GM18526 (cell line): ENCODE measurements around the gene BEX3.

Experiments used
- POLR2A ChIP-seq: IDR thresholded peaks from 3 replicates; pipeline ENCODE4 v1.6.1; 2011; ENCODE audit not compliant: insufficient read length; ENCODE audit errors: extremely low read depth

Gene BEX3

DNA sequence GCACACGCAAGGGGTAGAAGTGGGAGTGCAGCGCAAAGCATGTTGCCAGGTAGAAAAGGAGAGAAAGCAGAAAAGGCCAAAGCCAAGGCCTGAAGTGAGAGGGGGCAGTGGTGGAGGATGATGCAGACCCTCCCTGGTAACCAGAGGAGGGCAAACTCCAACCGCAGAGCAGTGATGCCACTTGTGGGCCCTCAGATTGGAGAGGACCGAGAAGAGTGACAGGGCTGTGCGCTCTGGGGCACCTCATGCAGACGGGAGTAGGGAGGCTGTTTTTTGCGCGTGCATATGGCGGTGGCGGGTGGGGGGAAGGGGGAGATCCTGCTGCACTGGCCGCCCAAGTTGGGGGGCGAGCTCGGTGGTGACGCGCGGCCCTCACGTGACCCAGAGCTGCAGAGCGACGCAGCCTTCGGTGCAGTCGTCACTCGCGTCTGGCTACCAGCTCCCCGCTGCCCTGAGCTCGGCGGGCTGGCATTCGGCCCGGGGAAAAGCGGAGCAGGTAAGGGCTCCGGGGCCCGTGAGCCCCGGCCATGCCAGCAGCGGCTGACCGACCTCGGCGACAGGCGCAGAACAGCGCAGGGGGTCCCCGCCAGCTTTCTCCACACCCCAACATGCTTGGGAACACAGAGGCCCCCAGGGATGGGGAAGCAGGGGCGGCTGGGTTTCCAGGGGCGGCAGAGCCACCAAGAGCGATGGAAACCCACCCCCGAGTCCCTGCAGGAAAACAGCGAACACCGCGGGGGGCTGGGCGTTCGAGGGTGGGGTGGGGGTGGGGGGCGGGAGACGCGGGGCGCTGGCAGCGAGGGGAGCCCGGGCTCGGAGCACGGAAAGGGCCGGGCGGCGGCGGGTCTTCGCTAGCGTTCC is at the start of gene BEX3:
TSS of gene BEX3 (plus strand) at position 421 of the 861 bp plus-strand sequence. CDS start 984 bp downstream, outside the sequence.
- TF ChIP-seq POLR2A, result no peak

DNA sequence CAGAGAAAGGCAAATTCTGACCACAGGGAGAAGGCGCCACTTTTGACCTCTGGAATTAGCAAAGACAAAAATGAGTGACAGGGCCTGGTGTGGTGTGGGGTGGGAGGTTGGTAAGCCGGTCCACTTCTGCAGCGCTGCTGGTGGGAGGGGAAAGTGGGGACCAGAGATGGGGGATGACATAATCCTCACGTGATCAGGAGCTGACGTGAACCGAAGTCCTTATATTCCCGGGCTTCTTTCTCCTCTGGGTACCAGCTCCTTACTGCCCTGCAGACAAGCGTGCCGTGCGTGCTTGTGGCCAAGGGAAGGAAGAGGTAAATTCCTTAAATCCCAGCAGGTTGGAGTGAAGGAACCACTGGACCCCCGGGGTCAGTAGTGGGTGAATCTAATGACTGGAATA is 46.3 kb upstream of the BEX3 start, which contains the start of gene TCEAL7:
TSS of gene TCEAL7 (plus strand) at position 249 of the 400 bp plus-strand sequence. CDS start 1,165 bp downstream, outside the sequence.
- no peak for TF ChIP-seq POLR2A

DNA sequence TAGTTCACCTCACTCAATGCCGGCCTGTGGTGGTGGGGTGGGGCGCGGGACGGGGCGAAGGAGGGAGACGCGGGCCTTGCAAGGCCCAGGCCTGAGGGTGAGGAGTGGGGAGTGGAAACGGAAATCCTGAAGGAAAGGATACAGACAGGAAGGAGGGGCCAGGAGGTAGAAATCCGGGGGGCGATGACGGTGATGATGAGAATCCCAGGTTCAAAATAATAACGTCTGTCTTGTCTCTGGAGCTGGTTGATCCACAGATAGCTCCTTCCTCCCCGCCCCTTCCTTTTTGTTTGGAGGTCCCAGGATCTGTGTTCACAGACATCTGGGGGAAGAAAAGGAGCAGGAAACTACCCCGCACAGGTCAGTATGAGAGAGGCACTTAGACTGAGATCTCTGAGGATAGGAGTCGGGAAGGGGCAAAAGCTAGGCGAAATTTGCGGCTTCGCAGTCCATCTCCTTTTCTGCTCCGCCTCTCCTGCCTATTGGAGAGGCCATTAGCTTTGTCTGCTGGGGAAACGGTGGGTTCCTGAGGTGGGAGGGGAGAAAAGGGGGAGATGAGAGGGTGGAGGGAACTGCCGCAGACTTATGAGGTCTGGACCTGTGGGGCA is 45.6 kb upstream of the BEX3 start:
- no peak for TF ChIP-seq POLR2A

DNA sequence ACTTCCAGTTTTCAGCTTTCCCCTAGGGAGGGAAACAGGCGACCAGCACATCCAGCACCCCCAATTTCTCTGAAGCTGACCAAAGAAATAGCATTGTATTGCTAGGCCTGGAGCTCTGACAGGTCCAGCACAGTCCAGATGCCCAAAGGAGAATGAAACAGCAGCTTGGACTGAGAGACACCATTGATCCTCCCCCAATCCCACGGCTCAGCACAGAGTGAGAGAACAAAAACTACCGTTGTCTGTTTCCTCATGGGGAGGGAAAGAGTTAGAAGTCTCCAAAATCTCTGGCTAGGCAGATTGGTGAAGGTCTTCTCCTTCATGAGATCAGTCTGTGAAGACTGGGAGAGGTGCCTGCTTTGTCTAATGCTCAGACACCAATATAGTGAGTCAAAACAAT is 37.7 kb upstream of the BEX3 start:
- no peak for TF ChIP-seq POLR2A

DNA sequence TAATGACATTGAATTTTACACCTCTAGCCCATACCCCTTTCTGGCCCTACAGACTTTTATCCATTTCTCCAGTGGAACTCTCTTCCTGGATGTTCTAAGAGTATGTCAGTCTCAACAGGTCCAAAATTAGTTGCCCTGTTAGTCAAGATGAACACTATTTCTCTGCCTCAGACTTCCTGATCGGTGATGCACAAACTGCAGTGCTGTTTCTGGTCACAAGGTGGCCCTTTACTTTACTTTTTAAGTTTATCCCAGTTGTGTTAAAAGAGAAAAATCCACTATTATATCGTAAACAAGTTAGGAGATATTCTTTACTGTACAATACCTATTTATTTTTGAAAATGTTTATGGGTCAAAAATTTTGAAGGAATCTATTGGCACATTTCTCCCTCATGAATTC is 33.2 kb upstream of the BEX3 start:
- TF ChIP-seq POLR2A, result no peak

DNA sequence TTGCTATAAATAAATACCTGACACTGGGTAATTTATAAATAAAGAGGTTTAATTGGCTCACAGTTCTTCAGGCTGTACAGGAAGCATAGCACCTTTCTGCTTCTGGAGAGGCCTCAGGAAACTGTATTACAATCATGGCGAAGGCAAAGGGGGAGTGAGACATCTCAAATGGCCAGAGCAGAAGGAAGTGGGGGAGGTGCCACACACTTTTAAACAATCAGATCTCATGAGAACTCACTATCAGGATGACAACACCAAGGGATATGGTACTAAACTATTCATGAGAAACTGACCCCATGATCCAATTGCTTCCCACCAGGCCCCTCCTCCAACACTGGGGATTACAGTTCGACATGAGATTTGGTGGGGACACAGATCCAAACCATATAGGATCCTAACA is 31.7 kb upstream of the BEX3 start:
- TF ChIP-seq POLR2A, result no peak

DNA sequence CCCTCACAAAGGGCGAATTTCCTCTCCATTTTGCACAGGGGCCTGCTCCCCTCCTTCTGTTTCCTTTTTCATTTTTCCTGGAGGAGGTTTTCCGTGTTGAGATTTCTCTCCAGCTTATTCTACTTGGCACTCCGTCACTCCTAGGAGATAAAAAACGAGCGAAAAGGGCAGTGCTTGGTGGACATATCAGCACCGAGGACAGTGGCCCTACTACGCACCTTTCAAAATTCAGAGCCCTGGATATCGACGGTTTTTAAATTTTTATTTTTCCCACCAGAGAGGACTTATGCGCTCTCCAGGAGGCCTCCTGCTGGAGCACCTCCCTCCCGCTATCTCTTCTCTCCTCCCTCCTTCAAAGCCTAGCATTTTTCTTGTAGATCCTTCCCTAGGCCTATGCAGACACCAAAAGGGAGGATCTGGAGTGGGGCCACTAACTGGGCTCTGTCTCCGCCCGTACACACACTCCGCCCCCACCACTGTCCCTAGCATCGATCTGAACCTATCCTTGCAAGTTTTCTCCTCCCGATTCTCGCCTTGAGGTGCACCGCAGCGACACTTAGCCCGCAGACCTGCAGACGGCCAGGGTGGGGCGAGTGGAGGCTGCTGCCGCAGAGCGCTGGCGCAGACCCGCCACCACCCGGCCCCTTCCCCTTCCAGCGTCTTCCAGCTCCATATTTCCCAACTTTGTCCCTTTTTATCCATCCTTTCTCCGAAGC is 28.5 kb upstream of the BEX3 start:
- TF ChIP-seq POLR2A, result no peak

DNA sequence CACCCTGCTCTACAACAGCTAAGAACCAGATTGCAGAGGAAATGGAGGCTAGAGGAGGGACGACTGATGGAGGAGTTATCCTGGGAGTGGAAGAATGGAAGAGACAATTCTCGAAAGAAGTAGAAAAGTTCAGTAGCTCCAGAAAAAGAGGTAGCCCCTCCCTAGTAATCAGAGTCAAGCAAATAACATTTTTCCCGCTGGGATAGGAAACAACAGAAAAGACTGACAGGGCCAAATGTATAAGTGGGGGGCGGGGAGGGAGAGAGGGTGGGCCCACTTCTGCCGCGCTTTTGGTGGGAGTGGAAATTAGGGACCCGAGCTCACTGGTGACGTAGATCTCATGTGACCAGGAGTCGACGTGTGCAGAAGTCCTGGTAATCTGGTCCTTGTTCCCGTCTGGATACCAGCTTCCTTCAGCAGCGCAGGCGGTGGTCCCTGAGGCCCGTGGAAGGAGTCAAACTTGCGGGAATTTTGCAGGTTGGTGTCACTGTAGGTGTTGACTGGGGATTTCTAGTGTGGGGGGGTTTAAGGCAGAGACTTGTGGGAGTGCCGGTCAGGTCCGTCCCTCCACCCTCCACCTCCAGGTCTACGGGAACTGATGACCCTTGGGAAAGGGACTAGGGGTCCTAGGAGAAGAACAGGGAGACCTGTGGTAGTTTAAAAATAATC is 20.1 kb upstream of the BEX3 start, which contains the start of gene TCEAL9:
TSS of gene TCEAL9 (plus strand) at position 377 of the 669 bp plus-strand sequence. CDS start 1,179 bp downstream, outside the sequence.
- no peak for TF ChIP-seq POLR2A

DNA sequence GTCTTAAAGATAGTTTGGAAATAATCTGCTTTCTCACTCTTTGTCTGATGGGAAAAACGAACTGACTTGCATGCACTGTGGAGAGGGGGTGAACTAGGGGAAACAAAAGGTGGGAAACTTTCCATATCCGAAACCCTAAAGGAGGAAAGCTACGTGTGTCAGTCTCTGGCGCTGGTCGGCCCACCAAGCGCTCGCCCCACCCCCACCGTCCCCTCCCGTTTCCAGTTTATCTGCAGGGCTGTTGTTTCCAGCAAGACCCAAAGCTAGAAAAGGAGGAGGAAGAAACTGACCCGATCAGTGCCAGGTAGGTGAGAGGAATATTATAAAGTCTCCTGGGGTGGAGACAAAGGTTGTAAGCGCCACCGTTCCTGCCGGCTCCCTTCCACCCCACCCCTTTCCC is 19.5 kb upstream of the BEX3 start:
- no peak for TF ChIP-seq POLR2A

DNA sequence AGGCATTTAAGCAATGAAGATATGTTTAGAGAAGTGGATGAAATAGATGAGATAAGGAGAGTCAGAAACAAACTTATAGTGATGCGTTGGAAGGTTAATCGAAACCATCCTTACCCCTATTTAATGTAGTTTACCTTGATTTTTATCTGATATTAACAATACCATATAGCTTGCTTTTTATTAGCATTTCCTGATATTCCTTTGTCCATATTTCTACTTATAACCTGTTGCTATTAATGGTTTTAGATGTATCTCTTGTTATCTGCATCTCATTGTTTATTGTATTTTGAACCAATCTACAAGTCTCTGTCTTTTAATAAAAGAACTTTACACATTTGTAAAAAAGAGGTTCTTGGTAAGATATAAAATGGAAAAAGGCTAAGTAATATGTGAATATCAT is 18.5 kb upstream of the BEX3 start:
- no peak for TF ChIP-seq POLR2A

DNA sequence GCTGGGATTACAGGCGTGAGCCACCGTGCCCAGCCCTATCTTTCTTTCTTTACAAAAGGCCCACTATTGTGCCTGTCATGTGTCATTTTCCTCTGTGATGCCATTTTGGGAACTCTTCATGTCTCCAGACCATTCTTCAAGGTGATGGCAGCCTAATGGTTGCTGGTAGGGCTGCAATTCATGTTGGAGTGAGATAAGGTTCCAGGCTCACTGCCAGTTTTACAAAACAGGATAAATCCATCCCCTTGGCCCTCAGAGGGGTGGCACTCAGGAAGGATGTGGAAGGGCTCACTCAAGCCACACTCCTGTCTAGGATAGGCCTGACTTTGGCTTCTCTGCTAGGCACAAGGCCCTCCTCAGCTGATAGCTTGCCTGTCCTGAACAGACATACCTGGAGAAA is 16.2 kb upstream of the BEX3 start:
- no peak for TF ChIP-seq POLR2A

DNA sequence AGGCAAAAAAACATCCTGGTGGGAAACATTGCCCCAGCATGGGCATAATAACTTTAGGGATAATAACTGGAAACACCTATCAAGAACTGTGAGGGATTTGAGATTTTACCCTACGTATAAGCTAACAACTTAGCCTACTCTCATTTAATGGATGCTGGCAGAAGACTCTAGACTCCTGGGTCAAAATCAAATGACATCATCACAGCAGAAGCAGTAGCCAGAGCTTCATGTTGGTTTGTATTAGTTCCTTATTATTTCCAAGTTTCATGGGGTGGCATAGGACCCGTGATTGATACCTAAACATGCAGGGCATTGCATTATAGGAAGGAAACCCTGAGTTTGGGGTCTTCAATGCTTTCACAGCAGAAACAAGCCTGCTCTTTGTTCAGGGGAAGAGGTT is 15.4 kb upstream of the BEX3 start:
- no peak for TF ChIP-seq POLR2A

DNA sequence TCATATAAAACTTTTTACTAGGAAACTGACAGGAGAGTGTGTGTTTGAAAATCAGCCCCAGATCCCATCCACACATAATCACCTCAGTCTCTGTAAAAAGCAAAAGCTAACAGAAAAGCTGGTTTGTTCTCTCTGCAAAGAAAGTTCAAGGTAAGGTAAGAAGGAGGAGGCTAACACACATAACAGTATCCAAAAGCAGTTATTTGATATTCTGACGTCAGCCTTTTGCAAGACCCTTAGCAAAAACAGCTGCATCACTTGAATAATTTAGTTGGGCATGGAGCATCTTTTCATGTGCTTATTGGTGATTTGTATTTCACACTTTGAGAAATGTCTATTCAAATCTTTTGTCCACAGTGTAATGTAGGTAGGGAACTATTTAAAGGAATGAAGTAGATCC is 14.5 kb upstream of the BEX3 start:
- TF ChIP-seq POLR2A, result no peak

DNA sequence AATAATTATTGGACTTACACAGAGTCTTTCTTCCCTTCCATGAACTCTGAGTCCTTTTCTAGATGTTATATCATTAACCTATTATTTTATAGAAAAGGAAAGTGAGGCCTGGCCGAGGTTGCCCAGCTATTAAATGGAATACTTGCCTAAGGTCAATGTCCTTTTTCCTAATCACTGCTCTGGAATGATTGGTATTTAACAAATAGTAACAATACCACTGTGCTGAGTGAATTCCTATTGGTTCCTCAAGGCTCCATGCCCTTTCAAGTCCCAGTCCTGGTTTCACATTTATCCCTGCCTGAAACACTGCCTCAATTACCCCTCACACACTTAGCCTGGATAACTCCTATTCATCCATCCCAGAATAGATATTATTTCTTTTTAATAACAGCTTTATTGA is 13.9 kb upstream of the BEX3 start:
- no peak for TF ChIP-seq POLR2A

DNA sequence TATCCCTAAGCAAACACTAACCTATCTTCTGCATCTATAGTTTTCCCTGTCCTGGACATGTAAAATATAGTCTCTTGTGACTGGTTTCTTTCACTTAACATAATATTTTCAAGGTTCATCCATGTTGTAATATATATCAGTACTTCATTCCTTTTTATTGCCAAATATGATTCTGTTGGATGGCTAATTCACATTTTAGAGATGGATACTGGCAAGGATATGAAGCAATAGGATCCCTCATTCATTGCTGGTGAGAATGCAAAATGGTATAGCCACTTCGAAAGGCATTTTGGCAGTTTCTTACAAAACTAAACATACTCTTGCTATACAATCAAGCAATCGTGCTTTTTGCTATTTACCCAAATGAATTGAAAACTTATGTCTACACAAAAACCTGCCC is 13.3 kb upstream of the BEX3 start:
- TF ChIP-seq POLR2A, result no peak

DNA sequence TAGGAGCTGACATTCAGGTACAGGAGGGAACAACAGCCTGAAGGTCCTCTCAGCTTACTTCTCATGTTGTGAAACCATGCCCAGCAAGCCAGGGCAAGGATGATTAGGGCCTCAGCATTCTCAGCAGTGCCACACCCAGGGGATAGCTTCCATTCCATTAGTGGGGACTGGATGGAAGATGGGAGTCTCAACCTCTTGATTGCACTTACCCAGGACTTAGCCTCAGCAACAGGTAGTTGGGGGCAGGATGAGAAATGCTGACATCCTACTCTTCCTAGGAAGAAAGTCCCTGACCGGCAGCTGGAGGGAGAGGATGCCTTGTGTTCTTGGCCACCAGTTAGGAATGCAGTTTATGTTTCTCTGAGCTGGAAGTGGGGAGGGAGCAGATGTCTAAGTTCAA is 8.8 kb upstream of the BEX3 start:
- TF ChIP-seq POLR2A, result no peak

DNA sequence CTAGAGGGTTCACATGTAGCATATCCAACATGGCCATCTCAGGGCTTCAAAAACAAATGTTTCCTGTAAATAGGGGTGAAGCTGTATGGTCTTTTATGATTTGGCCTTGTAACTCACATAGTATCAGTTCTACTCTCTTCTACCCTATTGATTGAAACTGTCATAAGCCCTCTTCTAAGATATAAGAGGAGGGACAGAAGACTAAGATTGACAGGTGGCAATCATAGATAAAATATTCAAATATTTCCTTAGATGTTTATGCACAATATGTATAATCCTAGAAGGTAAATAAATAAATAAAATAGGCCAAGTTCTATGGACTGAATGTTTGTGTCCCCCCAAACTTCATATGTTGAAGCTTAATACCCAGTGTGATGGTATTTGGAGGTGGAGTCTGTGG is 6.9 kb upstream of the BEX3 start:
- TF ChIP-seq POLR2A, result no peak
